Left ventricle myocardium inferior (tissue), 1 donor: ENCODE results near the gene HHLA2. TPM values are rescaled to one million over a fixed set of nuclear protein-coding genes. Genes with fewer than 3 reads are reported as not detected.
"Not testable (repeated sequence)": the region's sequence is repeated elsewhere in the genome, so short reads cannot be mapped to it uniquely, and the experiment has no call there.

Source experiments
- DNase-seq: peaks from one replicate; pipeline ENCODE4 v3.0.0-alpha.2; 2020
- H3K27ac ChIP-seq: fragments of 200-600 bp; replicated peaks from 2 replicates; pipeline ENCODE4 v1.8.0; 2021
- H3K27me3 ChIP-seq: fragments of 200-600 bp; 2 replicates; pipeline ENCODE4 v1.8.0; 2021; ENCODE audit warnings: low read depth
- H3K36me3 ChIP-seq: fragments of 200-600 bp; 2 replicates; pipeline ENCODE4 v1.8.0; 2021
- H3K4me1 ChIP-seq: fragments of 200-600 bp; 2 replicates; pipeline ENCODE4 v1.8.0; 2021
- H3K4me3 ChIP-seq: fragments of 200-600 bp; 2 replicates; pipeline ENCODE4 v1.8.0; 2021; ENCODE audit warnings: mild to moderate bottlenecking, moderate library complexity
- H3K9me3 ChIP-seq: fragments of 200-600 bp; replicated peaks from 2 replicates; pipeline ENCODE4 v1.8.0; 2021
- CTCF ChIP-seq: fragments of 200-600 bp; IDR thresholded peaks from 2 replicates; pipeline ENCODE4 v1.8.0; 2021; ENCODE audit warnings: antibody characterized with exemption, mild to moderate bottlenecking, borderline replicate concordance
- intact Hi-C: fragments of 100-400 bp; cut with micrococcal nuclease; formaldehyde crosslinking; loops from one replicate; pipeline ENCODE4 v1.11.0; 2022
- total RNA-seq: library from RNA; stranded (reverse); fragmentation: NEBNext Ultra II Directional; extraction: Animal tissue kit (Norgen Biotek cat#: 25700); gene quantifications from one replicate; pipeline ENCODE4 v1.2.1, GENCODE V29; 2021
- donor health status: DM: no; HTN: yes; CAD: no; lungs with severe emphysema.

HHLA2 gene
- total RNA-seq, 1 donor from 2014 or later, result not detected

GRCh38 chr3:108271626-108272025, 24.7 kb upstream of the HHLA2 start:
- no peak overlapping the region for H3K27ac ChIP-seq
- no peak for DNase-seq
- no peaks in the 10 kb centered on the region for H3K4me1 ChIP-seq
- no peaks in the 10 kb centered on the region for H3K36me3 ChIP-seq
- intact Hi-C loops, result no loop called here
- no peak for TF ChIP-seq CTCF
- H3K27me3 ChIP-seq, result no peaks in the 10 kb centered on the region
- no peaks in the 10 kb centered on the region for H3K9me3 ChIP-seq
- no peak overlapping the region for H3K4me3 ChIP-seq

GRCh38 chr3:108279066-108279465, 17.3 kb upstream of the HHLA2 start:
- H3K27ac ChIP-seq, H3K27me3 ChIP-seq, H3K36me3 ChIP-seq, DNase-seq, H3K4me1 ChIP-seq, intact Hi-C loops, H3K4me3 ChIP-seq: not testable (repeated sequence)
- peaks cover 28% of the 10 kb centered on the region for H3K9me3 ChIP-seq

- Histone ChIP-seq H3K4me3 (no peak overlapping the region), H3K27me3 (no peaks in the 10 kb centered on the region), H3K36me3 (no peaks in the 10 kb centered on the region), H3K9me3 (peaks cover 28% of the 10 kb centered on the region), H3K4me1 (no peaks in the 10 kb centered on the region), H3K27ac (no peak overlapping the region)
- DNase-seq, result no peak
- intact Hi-C loops, result no loop called here
- no peak for TF ChIP-seq CTCF
Observed at GRCh38 chr3:108280476-108280875, 15.9 kb upstream of the HHLA2 start.

GRCh38 chr3:108281670-108282069, 14.7 kb upstream of the HHLA2 start:
- Histone ChIP-seq H3K9me3 (peaks cover 28% of the 10 kb centered on the region), H3K4me3 (no peak overlapping the region), H3K36me3 (no peaks in the 10 kb centered on the region), H3K27me3 (no peaks in the 10 kb centered on the region), H3K27ac (no peak overlapping the region), H3K4me1 (no peaks in the 10 kb centered on the region)
- DNase-seq, result no peak
- TF ChIP-seq CTCF, result no peak
- intact Hi-C loops, result no loop called here

GRCh38 chr3:108283006-108283405, 13.3 kb upstream of the HHLA2 start:
- H3K27me3 ChIP-seq, result no peaks in the 10 kb centered on the region
- H3K4me1 ChIP-seq, result no peaks in the 10 kb centered on the region
- H3K36me3 ChIP-seq, result no peaks in the 10 kb centered on the region
- no peak for TF ChIP-seq CTCF
- no peak overlapping the region for H3K27ac ChIP-seq
- no peak for DNase-seq
- intact Hi-C loops, result no loop called here
- H3K9me3 ChIP-seq, result peaks cover 28% of the 10 kb centered on the region
- H3K4me3 ChIP-seq, result no peak overlapping the region

GRCh38 chr3:108283989-108284388, 12.4 kb upstream of the HHLA2 start:
- Histone ChIP-seq H3K9me3 (peaks cover 18% of the 10 kb centered on the region), H3K27ac (no peak overlapping the region), H3K4me3 (no peak overlapping the region), H3K4me1 (no peaks in the 10 kb centered on the region), H3K27me3 (no peaks in the 10 kb centered on the region), H3K36me3 (no peaks in the 10 kb centered on the region)
- no peak for TF ChIP-seq CTCF
- no peak for DNase-seq
- intact Hi-C loops, result no loop called here
